Umbilical cord (tissue), 2 donors: Measurements from ENCODE around the gene TRIM24. TPM values are rescaled to one million over a fixed set of nuclear protein-coding genes. Genes with fewer than 3 reads are reported as not detected.
"Not testable (repeated sequence)": the region's sequence is repeated elsewhere in the genome, so short reads cannot be mapped to it uniquely, and the experiment has no call there.

Experiments
- DNase-seq: peaks from one replicate; pipeline ENCODE4 v3.0.0-alpha.2; 2015; ENCODE audit warnings: low spot score
- total RNA-seq: library from RNA; depleted of rRNA; stranded (reverse); fragments of >200 nt; gene quantifications from one replicate; pipeline ENCODE4 v1.2.3, GENCODE V29; 2014; ENCODE audit warnings: low replicate concordance; ENCODE audit not compliant: insufficient read depth

TRIM24 gene
- total RNA-seq, 1 donor from 2014 or later, result 20.0 TPM

- peak; percentile 59 for DNase-seq
Observed at GRCh38 chr7:138460649-138461607, 869 bp downstream of the TRIM24 start.

- not testable (repeated sequence) for DNase-seq
Observed at GRCh38 chr7:138463291-138463618, 3.2 kb downstream of the TRIM24 start.

- DNase-seq, result peak; percentile 26
Observed at GRCh38 chr7:138465046-138465445, 5.0 kb downstream of the TRIM24 start.

- DNase-seq, result not testable (repeated sequence)
Observed at GRCh38 chr7:138466069-138466756, 6.2 kb downstream of the TRIM24 start.

GRCh38 chr7:138468244-138469123, 8.4 kb downstream of the TRIM24 start:
- no peak for DNase-seq

- DNase-seq, result no peak
Observed at GRCh38 chr7:138470391-138471157, 10.5 kb downstream of the TRIM24 start.

- DNase-seq, result no peak
Observed at GRCh38 chr7:138472292-138473079, 12.4 kb downstream of the TRIM24 start.

GRCh38 chr7:138475377-138475776, 15.3 kb downstream of the TRIM24 start:
- no peak for DNase-seq

GRCh38 chr7:138477081-138477578, 17.1 kb downstream of the TRIM24 start:
- no peak for DNase-seq

- DNase-seq, result no peak
Observed at GRCh38 chr7:138477581-138477980, 17.5 kb downstream of the TRIM24 start.

GRCh38 chr7:138478499-138478908, 18.4 kb downstream of the TRIM24 start:
- no peak for DNase-seq

- no peak for DNase-seq
Observed at GRCh38 chr7:138480527-138480926, 20.5 kb downstream of the TRIM24 start.

- DNase-seq, result no peak
Observed at GRCh38 chr7:138481447-138482380, 21.7 kb downstream of the TRIM24 start.

- DNase-seq, result no peak
Observed at GRCh38 chr7:138483531-138483930, 23.5 kb downstream of the TRIM24 start.

- not testable (repeated sequence) for DNase-seq
Observed at GRCh38 chr7:138485508-138485907, 25.4 kb downstream of the TRIM24 start.

GRCh38 chr7:138489139-138489538, 29.1 kb downstream of the TRIM24 start:
- not testable (repeated sequence) for DNase-seq

- DNase-seq, result no peak
Observed at GRCh38 chr7:138491612-138492386, 31.7 kb downstream of the TRIM24 start.

GRCh38 chr7:138492423-138492822, 32.4 kb downstream of the TRIM24 start:
- no peak for DNase-seq
